ENCODE results near the gene ELMO2.

GRCh38 chr20:46439837-46440236, 33.4 kb upstream of the ELMO2 start:
- TF ChIP-seq CTCF (IDR thresholded peaks at IDR 0.05) (no peak), POLR2A (IDR thresholded peaks at IDR 0.05) (no peak), EP300 (IDR thresholded peaks at IDR 0.05) (no peak), POLR2AphosphoS5 (IDR thresholded peaks at IDR 0.05) (no peak)

All from upper lobe of left lung (tissue), 4 donors.